ENCODE results near the gene CTNNB1. TPM values are rescaled to one million over a fixed set of nuclear protein-coding genes. Genes with fewer than 3 reads are reported as not detected.

CTNNB1 gene
- total and polyA plus RNA-seq, 2 of the 13 experiments (the other 11 are each of a cell fraction or from before 2014, with no cell fraction given), result 398 to 489 TPM

GRCh38 chr3:41265823-41266273 is 66.5 kb downstream of the CTNNB1 start (continued):
- no peak for TF ChIP-seq ZNF572 (CRISPR knock-in tag; IDR thresholded peaks at IDR 0.05)
- TF ChIP-seq U2AF1 (optimal IDR thresholded peaks at IDR 0.05; ENCODE audit: low read depth, low read length), result no peak
- no peak for TF ChIP-seq FIP1L1 (IDR thresholded peaks at IDR 0.05; ENCODE audit: borderline replicate concordance, insufficient read depth, low read depth, low read length)
- no peak for TF ChIP-seq MYPOP (CRISPR knock-in tag; IDR thresholded peaks at IDR 0.05)
- TF ChIP-seq ZKSCAN1 (IDR thresholded peaks at IDR 0.05; ENCODE audit: low read length), result no peak
- no peak for TF ChIP-seq CEBPB (IDR thresholded peaks at IDR 0.05; ENCODE audit: borderline replicate concordance, low read depth, low read length)
- TF ChIP-seq JUN (CRISPR knock-in tag; IDR thresholded peaks at IDR 0.05), result no peak
- TF ChIP-seq GTF2F1 (IDR thresholded peaks at IDR 0.05; ENCODE audit: low read length), result no peak
- no peak for TF ChIP-seq EEA1 (CRISPR knock-in tag; IDR thresholded peaks at IDR 0.05; ENCODE audit: borderline replicate concordance)
- no peak for TF ChIP-seq ATF7-NPFF (CRISPR knock-in tag; IDR thresholded peaks at IDR 0.05; ENCODE audit: low read depth)
- TF ChIP-seq MTF2 (CRISPR knock-in tag; IDR thresholded peaks at IDR 0.05; ENCODE audit: borderline replicate concordance), result no peak
- 0 out of 2 replicates have a peak, but pooled peaks have one; percentile 28 for TF ChIP-seq ZFP1 (CRISPR knock-in tag; IDR thresholded peaks at IDR 0.05)
- no peak for TF ChIP-seq GPN1 (CRISPR knock-in tag; IDR thresholded peaks at IDR 0.05; ENCODE audit: borderline replicate concordance)
- TF ChIP-seq NKX3-1 (CRISPR knock-in tag; IDR thresholded peaks at IDR 0.05), result no peak
- TF ChIP-seq RERE (CRISPR knock-in tag; IDR thresholded peaks at IDR 0.05; ENCODE audit: low read depth), result 0 out of 2 replicates have a peak, but pooled peaks have one; percentile 14
- TF ChIP-seq ZNF124 (CRISPR knock-in tag; IDR thresholded peaks at IDR 0.05), result no peak
- no peak for TF ChIP-seq KLF6 (CRISPR knock-in tag; IDR thresholded peaks at IDR 0.05)
- peak; percentile 68; the same call in 1 of the 2 replicates for TF ChIP-seq IKZF5 (CRISPR knock-in tag; IDR thresholded peaks at IDR 0.05)
- no peak for TF ChIP-seq WIZ (CRISPR knock-in tag; IDR thresholded peaks at IDR 0.05)
- TF ChIP-seq SOX5 (CRISPR knock-in tag; IDR thresholded peaks at IDR 0.05; ENCODE audit: borderline replicate concordance), result peak; percentile 78
- no peak for TF ChIP-seq KLF15 (CRISPR knock-in tag; IDR thresholded peaks at IDR 0.05; ENCODE audit: borderline replicate concordance)
- TF ChIP-seq NFKBIZ (CRISPR knock-in tag; IDR thresholded peaks at IDR 0.05), result no peak
- TF ChIP-seq MIXL1 (CRISPR knock-in tag; IDR thresholded peaks at IDR 0.05), result peak; percentile 51; the same call in 1 of the 2 replicates
- no peak for TF ChIP-seq SP4 (CRISPR knock-in tag; IDR thresholded peaks at IDR 0.05)
- no peak for TF ChIP-seq XRCC5 (optimal IDR thresholded peaks at IDR 0.05; ENCODE audit: low read length)
- TF ChIP-seq JUNB (CRISPR knock-in tag; IDR thresholded peaks at IDR 0.05; ENCODE audit: borderline replicate concordance), result no peak
- TF ChIP-seq ZNF263 (CRISPR knock-in tag; IDR thresholded peaks at IDR 0.05), result no peak

Measured in HepG2 (cell line).